ENCODE data around the gene LYPD6B. TPM values are rescaled to one million over a fixed set of nuclear protein-coding genes. Genes with fewer than 3 reads are reported as not detected.

Gene LYPD6B
- total and polyA plus RNA-seq, 2 experiments from 2014 or later = 16.8 to 26.0 TPM

GRCh38 chr2:149047118-149047517 is 8.6 kb downstream of the LYPD6B start:
- TF ChIP-seq, protein P1, sequence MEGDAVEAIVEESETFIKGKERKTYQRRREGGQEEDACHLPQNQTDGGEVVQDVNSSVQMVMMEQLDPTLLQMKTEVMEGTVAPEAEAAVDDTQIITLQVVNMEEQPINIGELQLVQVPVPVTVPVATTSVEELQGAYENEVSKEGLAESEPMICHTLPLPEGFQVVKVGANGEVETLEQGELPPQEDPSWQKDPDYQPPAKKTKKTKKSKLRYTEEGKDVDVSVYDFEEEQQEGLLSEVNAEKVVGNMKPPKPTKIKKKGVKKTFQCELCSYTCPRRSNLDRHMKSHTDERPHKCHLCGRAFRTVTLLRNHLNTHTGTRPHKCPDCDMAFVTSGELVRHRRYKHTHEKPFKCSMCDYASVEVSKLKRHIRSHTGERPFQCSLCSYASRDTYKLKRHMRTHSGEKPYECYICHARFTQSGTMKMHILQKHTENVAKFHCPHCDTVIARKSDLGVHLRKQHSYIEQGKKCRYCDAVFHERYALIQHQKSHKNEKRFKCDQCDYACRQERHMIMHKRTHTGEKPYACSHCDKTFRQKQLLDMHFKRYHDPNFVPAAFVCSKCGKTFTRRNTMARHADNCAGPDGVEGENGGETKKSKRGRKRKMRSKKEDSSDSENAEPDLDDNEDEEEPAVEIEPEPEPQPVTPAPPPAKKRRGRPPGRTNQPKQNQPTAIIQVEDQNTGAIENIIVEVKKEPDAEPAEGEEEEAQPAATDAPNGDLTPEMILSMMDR (IDR thresholded peaks at IDR 0.05; ENCODE audit: poor library complexity) = no peak
- TF ChIP-seq EZH2 (IDR thresholded peaks at IDR 0.05; ENCODE audit: borderline replicate concordance) (no peak), EZH2phosphoT487 (IDR thresholded peaks at IDR 0.05; ENCODE audit: low read depth, severe bottlenecking, unreplicated experiment) (no peak)
- no peak overlapping the region for H3K4me2 ChIP-seq
- no peaks in the 10 kb centered on the region for H3K27me3 ChIP-seq
- no peak overlapping the region for H3K4me3 ChIP-seq
- DNase-seq (ENCODE audit: low spot score) = no peak
- no peak overlapping the region for H3K27ac ChIP-seq
- no peaks in the 10 kb centered on the region for H3K4me1 ChIP-seq (ENCODE audit: insufficient read depth)
- H3K79me2 ChIP-seq = peaks cover 37% of the 10 kb centered on the region
- WGBS (ENCODE audit: low lambda C conversion rate, missing lambda C conversion rate) = 94% methylated on average over 2 of the region's 2 CpGs
- no peaks in the 10 kb centered on the region for H4K20me1 ChIP-seq (ENCODE audit: insufficient read depth, poor library complexity, severe bottlenecking)
- H2AFZ ChIP-seq = no peak overlapping the region
- no peaks in the 10 kb centered on the region for H3K9me3 ChIP-seq (ENCODE audit: low read depth)
- no peaks in the 10 kb centered on the region for H3K36me3 ChIP-seq (replicated peaks; ENCODE audit: insufficient read depth, low read depth)
- H3K9me2 ChIP-seq (replicated peaks; ENCODE audit: insufficient read depth) = no peaks in the 10 kb centered on the region

GRCh38 chr2:149049142-149049541 is 10.6 kb downstream of the LYPD6B start:
- 88% methylated on average over 2 of the region's 2 CpGs for WGBS (ENCODE audit: low lambda C conversion rate, missing lambda C conversion rate)
- H3K4me2 ChIP-seq = no peak overlapping the region
- DNase-seq (ENCODE audit: low spot score) = no peak
- no peak overlapping the region for H3K4me3 ChIP-seq
- no peak for TF ChIP-seq EZH2 (IDR thresholded peaks at IDR 0.05; ENCODE audit: borderline replicate concordance)
- TF ChIP-seq, protein P1 (IDR thresholded peaks at IDR 0.05; ENCODE audit: poor library complexity) = no peak
- no peak for TF ChIP-seq EZH2phosphoT487 (IDR thresholded peaks at IDR 0.05; ENCODE audit: low read depth, severe bottlenecking, unreplicated experiment)
- H3K9me3 ChIP-seq (ENCODE audit: low read depth) = no peaks in the 10 kb centered on the region
- H2AFZ ChIP-seq = no peak overlapping the region
- no peaks in the 10 kb centered on the region for H3K9me2 ChIP-seq (replicated peaks; ENCODE audit: insufficient read depth)
- H3K79me2 ChIP-seq = peaks cover 30% of the 10 kb centered on the region
- H3K4me1 ChIP-seq (ENCODE audit: insufficient read depth) = no peaks in the 10 kb centered on the region
- no peak overlapping the region for H3K27ac ChIP-seq
- H3K36me3 ChIP-seq (replicated peaks; ENCODE audit: insufficient read depth, low read depth) = no peaks in the 10 kb centered on the region
- H3K27me3 ChIP-seq = no peaks in the 10 kb centered on the region
- H4K20me1 ChIP-seq (ENCODE audit: insufficient read depth, poor library complexity, severe bottlenecking) = no peaks in the 10 kb centered on the region

DNA sequence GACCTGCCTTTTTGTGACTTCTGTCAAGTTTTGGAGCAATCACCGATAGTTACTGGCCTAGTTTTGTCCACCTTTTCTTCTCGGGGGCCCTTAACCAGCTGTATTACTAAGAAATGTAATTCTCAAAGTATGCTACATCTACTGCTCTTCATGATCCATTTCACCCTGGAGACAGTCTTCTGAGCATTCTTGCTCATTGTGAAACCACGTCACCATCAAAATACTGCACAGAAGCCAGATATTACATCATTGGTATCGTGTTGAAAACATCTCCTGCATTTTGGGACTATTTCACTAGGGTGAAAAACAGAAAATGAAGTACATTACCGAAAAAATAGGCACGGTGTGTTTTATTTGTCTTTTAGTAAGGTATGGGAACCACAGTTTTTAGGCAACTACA is 11.7 kb downstream of the LYPD6B start:
- H3K36me3 ChIP-seq (replicated peaks; ENCODE audit: insufficient read depth, low read depth) = no peaks in the 10 kb centered on the region
- H3K4me1 ChIP-seq (ENCODE audit: insufficient read depth) = no peaks in the 10 kb centered on the region
- H3K27me3 ChIP-seq = no peaks in the 10 kb centered on the region
- no peak for DNase-seq (ENCODE audit: low spot score)
- 76% methylated on average over 6 of the region's 6 CpGs for WGBS (ENCODE audit: low lambda C conversion rate, missing lambda C conversion rate)
- H3K9me2 ChIP-seq (replicated peaks; ENCODE audit: insufficient read depth) = no peaks in the 10 kb centered on the region
- H3K4me2 ChIP-seq = no peak overlapping the region
- no peak overlapping the region for H2AFZ ChIP-seq
- H3K9me3 ChIP-seq (ENCODE audit: low read depth) = no peaks in the 10 kb centered on the region
- H3K27ac ChIP-seq = no peak overlapping the region
- TF ChIP-seq, protein P1 (IDR thresholded peaks at IDR 0.05; ENCODE audit: poor library complexity) = no peak
- TF ChIP-seq EZH2phosphoT487 (IDR thresholded peaks at IDR 0.05; ENCODE audit: low read depth, severe bottlenecking, unreplicated experiment) (no peak), EZH2 (IDR thresholded peaks at IDR 0.05; ENCODE audit: borderline replicate concordance) (no peak)
- peaks cover 36% of the 10 kb centered on the region for H3K79me2 ChIP-seq
- H4K20me1 ChIP-seq (ENCODE audit: insufficient read depth, poor library complexity, severe bottlenecking) = no peaks in the 10 kb centered on the region
- no peak overlapping the region for H3K4me3 ChIP-seq

DNA sequence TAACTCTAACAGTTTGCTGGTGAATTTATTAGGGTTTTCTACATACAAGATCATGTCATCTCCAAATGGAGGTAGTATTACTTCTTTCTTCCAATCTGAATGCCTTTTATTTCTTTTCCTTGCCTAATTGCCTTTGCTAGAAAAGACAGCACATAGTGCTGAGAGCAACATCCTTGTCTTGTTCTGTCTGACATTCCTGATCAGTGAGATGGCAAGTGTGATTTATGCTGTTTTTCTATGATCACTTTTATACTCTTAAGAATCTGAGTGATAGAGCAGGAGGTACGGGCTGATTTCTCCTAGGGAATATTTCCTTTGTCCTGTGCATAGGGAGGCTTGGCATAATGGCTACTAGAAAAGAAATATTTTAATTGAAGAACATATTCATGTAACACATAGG is 17.3 kb downstream of the LYPD6B start:
- no peak overlapping the region for H3K27ac ChIP-seq
- no peak for TF ChIP-seq EZH2phosphoT487 (IDR thresholded peaks at IDR 0.05; ENCODE audit: low read depth, severe bottlenecking, unreplicated experiment)
- TF ChIP-seq, protein P1 (IDR thresholded peaks at IDR 0.05; ENCODE audit: poor library complexity) = no peak
- no peak for TF ChIP-seq EZH2 (IDR thresholded peaks at IDR 0.05; ENCODE audit: borderline replicate concordance)
- no peak overlapping the region for H3K4me3 ChIP-seq
- H3K4me1 ChIP-seq (ENCODE audit: insufficient read depth) = no peaks in the 10 kb centered on the region
- no peak overlapping the region for H2AFZ ChIP-seq
- 95% methylated on average over 1 of the region's 1 CpG for WGBS (ENCODE audit: low lambda C conversion rate, missing lambda C conversion rate)
- H3K36me3 ChIP-seq (replicated peaks; ENCODE audit: insufficient read depth, low read depth) = no peaks in the 10 kb centered on the region
- no peaks in the 10 kb centered on the region for H3K9me3 ChIP-seq (ENCODE audit: low read depth)
- peaks cover 14% of the 10 kb centered on the region for H3K79me2 ChIP-seq
- no peak for DNase-seq (ENCODE audit: low spot score)
- H4K20me1 ChIP-seq (ENCODE audit: insufficient read depth, poor library complexity, severe bottlenecking) = no peaks in the 10 kb centered on the region
- no peaks in the 10 kb centered on the region for H3K27me3 ChIP-seq
- no peak overlapping the region for H3K4me2 ChIP-seq
- H3K9me2 ChIP-seq (replicated peaks; ENCODE audit: insufficient read depth) = no peaks in the 10 kb centered on the region

Measured in hepatocyte (in vitro differentiated cells).